MG63 (cell line): ENCODE measurements around the gene OPN5. TPM values are rescaled to one million over a fixed set of nuclear protein-coding genes. Genes with fewer than 3 reads are reported as not detected.

Source experiments
- DNase-seq: peaks from one replicate; pipeline ENCODE4 v3.0.0-alpha.2; 2020
- H3K27me3 ChIP-seq: fragments of 250-450 bp; sonication (Bioruptor Pico); 2 replicates; pipeline ENCODE4 v1.5.1; 2020; ENCODE audit warnings: mild to moderate bottlenecking, moderate library complexity
- H3K36me3 ChIP-seq: fragments of 250-450 bp; sonication (Bioruptor Pico); 2 replicates; pipeline ENCODE4 v1.5.1; 2020; ENCODE audit warnings: mild to moderate bottlenecking, moderate library complexity
- H3K4me3 ChIP-seq: fragments of 250-450 bp; sonication (Bioruptor Pico); 2 replicates; pipeline ENCODE4 v1.5.1; 2020; ENCODE audit warnings: mild to moderate bottlenecking, moderate library complexity
- H3K9me3 ChIP-seq: fragments of 250-450 bp; sonication (Bioruptor Pico); 2 replicates; pipeline ENCODE4 v1.5.1; 2020; ENCODE audit warnings: mild to moderate bottlenecking, moderate library complexity
- total RNA-seq: library from RNA; depleted of rRNA; stranded (reverse); fragments of >200 nt; shearing (Covaris generic); gene quantifications from 2 replicates; pipeline ENCODE4 v1.2.3, GENCODE V29; 2014; ENCODE audit warnings: low replicate concordance

The OPN5 gene
- total RNA-seq, 1 experiment from 2014 or later: not detected

- H3K9me3 ChIP-seq: no peaks in the 10 kb centered on the region
- no peak for DNase-seq
- no peak overlapping the region for H3K4me3 ChIP-seq
- no peaks in the 10 kb centered on the region for H3K27me3 ChIP-seq
- no peaks in the 10 kb centered on the region for H3K36me3 ChIP-seq
These were observed 50.7 kb downstream of the OPN5 start for GRCh38 chr6:47832386-47833100.

GRCh38 chr6:47834196-47834595, 52.4 kb downstream of the OPN5 start:
- no peak for DNase-seq
- no peaks in the 10 kb centered on the region for H3K9me3 ChIP-seq
- H3K36me3 ChIP-seq: no peaks in the 10 kb centered on the region
- no peak overlapping the region for H3K4me3 ChIP-seq
- H3K27me3 ChIP-seq: no peaks in the 10 kb centered on the region

GRCh38 chr6:47836046-47836445, 54.2 kb downstream of the OPN5 start:
- DNase-seq: no peak
- Histone ChIP-seq H3K27me3 (no peaks in the 10 kb centered on the region), H3K9me3 (no peaks in the 10 kb centered on the region; the same call in 1 of the 2 replicates), H3K36me3 (no peaks in the 10 kb centered on the region), H3K4me3 (no peak overlapping the region)

- Histone ChIP-seq H3K9me3 (no peaks in the 10 kb centered on the region; the same call in 1 of the 2 replicates), H3K27me3 (no peaks in the 10 kb centered on the region), H3K4me3 (no peak overlapping the region), H3K36me3 (no peaks in the 10 kb centered on the region)
- no peak for DNase-seq
These were observed 54.8 kb downstream of the OPN5 start for GRCh38 chr6:47836639-47837038.

GRCh38 chr6:47839645-47840044, 57.8 kb downstream of the OPN5 start:
- H3K36me3 ChIP-seq: no peaks in the 10 kb centered on the region
- H3K27me3 ChIP-seq: no peaks in the 10 kb centered on the region
- H3K4me3 ChIP-seq: no peak overlapping the region
- DNase-seq: no peak
- no peaks in the 10 kb centered on the region; the same call in 1 of the 2 replicates for H3K9me3 ChIP-seq

- no peak for DNase-seq
- H3K4me3 ChIP-seq: no peak overlapping the region
- H3K36me3 ChIP-seq: no peaks in the 10 kb centered on the region
- no peaks in the 10 kb centered on the region; the same call in 1 of the 2 replicates for H3K9me3 ChIP-seq
- H3K27me3 ChIP-seq: no peaks in the 10 kb centered on the region
These were observed 63.0 kb downstream of the OPN5 start for GRCh38 chr6:47844881-47845280.

GRCh38 chr6:47846752-47847151, 64.9 kb downstream of the OPN5 start:
- no peaks in the 10 kb centered on the region for H3K36me3 ChIP-seq
- H3K9me3 ChIP-seq: no peaks in the 10 kb centered on the region
- no peak for DNase-seq
- no peaks in the 10 kb centered on the region for H3K27me3 ChIP-seq
- no peak overlapping the region for H3K4me3 ChIP-seq

GRCh38 chr6:47851091-47851490, 69.3 kb downstream of the OPN5 start:
- H3K36me3 ChIP-seq: no peaks in the 10 kb centered on the region
- no peak overlapping the region for H3K4me3 ChIP-seq
- no peaks in the 10 kb centered on the region for H3K27me3 ChIP-seq
- no peaks in the 10 kb centered on the region for H3K9me3 ChIP-seq
- DNase-seq: no peak

- Histone ChIP-seq H3K27me3 (no peaks in the 10 kb centered on the region), H3K4me3 (no peak overlapping the region), H3K36me3 (no peaks in the 10 kb centered on the region), H3K9me3 (no peaks in the 10 kb centered on the region)
- DNase-seq: peak; percentile 5
These were observed 70.9 kb downstream of the OPN5 start for GRCh38 chr6:47852727-47853126.

- no peak overlapping the region for H3K4me3 ChIP-seq
- H3K36me3 ChIP-seq: no peaks in the 10 kb centered on the region
- no peak for DNase-seq
- no peaks in the 10 kb centered on the region for H3K9me3 ChIP-seq
- H3K27me3 ChIP-seq: no peaks in the 10 kb centered on the region
These were observed 71.9 kb downstream of the OPN5 start for GRCh38 chr6:47853766-47854165.

GRCh38 chr6:47854971-47855370, 73.1 kb downstream of the OPN5 start:
- Histone ChIP-seq H3K9me3 (no peaks in the 10 kb centered on the region), H3K36me3 (no peaks in the 10 kb centered on the region), H3K4me3 (no peak overlapping the region), H3K27me3 (no peaks in the 10 kb centered on the region)
- DNase-seq: no peak

- no peaks in the 10 kb centered on the region for H3K27me3 ChIP-seq
- no peak overlapping the region for H3K4me3 ChIP-seq
- DNase-seq: no peak
- H3K9me3 ChIP-seq: no peaks in the 10 kb centered on the region
- no peaks in the 10 kb centered on the region for H3K36me3 ChIP-seq
These were observed 77.3 kb downstream of the OPN5 start for GRCh38 chr6:47859175-47859574.

- no peaks in the 10 kb centered on the region for H3K9me3 ChIP-seq
- H3K27me3 ChIP-seq: no peaks in the 10 kb centered on the region
These were observed 80.9 kb downstream of the OPN5 start for GRCh38 chr6:47862731-47863130.

GRCh38 chr6:47865206-47865605, 83.4 kb downstream of the OPN5 start:
- Histone ChIP-seq H3K27me3 (no peaks in the 10 kb centered on the region), H3K36me3 (no peaks in the 10 kb centered on the region), H3K4me3 (no peak overlapping the region), H3K9me3 (no peaks in the 10 kb centered on the region)
- DNase-seq: no peak

More at GRCh38 chr6:47862731-47863130, 80.9 kb downstream of the OPN5 start:
- no peaks in the 10 kb centered on the region for H3K36me3 ChIP-seq
- DNase-seq: no peak
- H3K4me3 ChIP-seq: no peak overlapping the region

GRCh38 chr6:47875593-47875992, 93.8 kb downstream of the OPN5 start:
- no peak for DNase-seq
- Histone ChIP-seq H3K36me3 (no peaks in the 10 kb centered on the region), H3K4me3 (no peak overlapping the region), H3K27me3 (no peaks in the 10 kb centered on the region), H3K9me3 (no peaks in the 10 kb centered on the region)
